D721Med (cell line): ENCODE data around the gene MAML1.

Experiments
- DNase-seq: peaks from one replicate; pipeline ENCODE4 v3.0.0; 2011; ENCODE audit warnings: low spot score; ENCODE audit not compliant: insufficient read length
- FAIRE-seq: peaks from 2 replicates; lab custom pipeline; 2011; peaks lifted over from hg19 to GRCh38; lab: Jason Lieb, UNC
- TF ChIP-seq, protein P1 (sequence below): IDR thresholded peaks from 2 replicates; pipeline ENCODE4 v1.5.1; 2012; ENCODE audit warnings: mild to moderate bottlenecking, control low read depth; ENCODE audit not compliant: insufficient read depth; ENCODE audit errors: missing control alignments

Gene MAML1

DNA sequence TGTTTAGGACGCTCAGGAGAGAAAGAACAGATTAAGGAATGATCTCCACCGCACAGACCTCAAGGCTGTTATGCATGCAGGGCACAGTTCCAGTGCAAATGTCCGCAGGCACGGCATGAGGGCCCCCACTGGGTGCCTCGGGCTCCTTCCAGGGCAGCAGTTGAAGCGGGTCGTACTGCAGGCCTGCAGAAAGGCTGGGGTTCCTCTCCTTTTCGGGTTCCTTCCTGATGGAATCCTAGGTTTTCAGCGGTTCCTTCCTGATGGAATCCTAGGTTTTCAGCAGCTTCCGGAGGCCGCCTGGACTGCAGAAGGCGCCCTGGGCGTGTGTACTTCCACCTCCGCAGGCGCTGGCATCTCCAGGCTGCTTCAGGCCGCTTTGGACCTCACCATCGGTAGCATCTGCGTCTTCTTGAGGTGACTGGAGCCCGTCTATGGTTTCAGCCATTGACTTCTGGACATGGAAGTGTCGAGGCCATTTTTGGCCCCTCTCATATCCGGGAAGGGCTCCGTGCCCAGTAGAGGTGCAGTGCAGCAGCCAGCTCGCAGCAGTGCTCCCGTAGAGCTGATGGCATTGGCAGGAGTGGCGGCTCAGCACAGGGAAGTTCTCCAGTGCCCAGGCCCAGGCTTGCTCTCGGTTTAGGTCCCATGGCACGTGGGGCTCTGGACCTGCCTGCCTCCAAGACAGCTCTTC lies 79.7 kb downstream of the MAML1 start:
- TF ChIP-seq, protein P1, sequence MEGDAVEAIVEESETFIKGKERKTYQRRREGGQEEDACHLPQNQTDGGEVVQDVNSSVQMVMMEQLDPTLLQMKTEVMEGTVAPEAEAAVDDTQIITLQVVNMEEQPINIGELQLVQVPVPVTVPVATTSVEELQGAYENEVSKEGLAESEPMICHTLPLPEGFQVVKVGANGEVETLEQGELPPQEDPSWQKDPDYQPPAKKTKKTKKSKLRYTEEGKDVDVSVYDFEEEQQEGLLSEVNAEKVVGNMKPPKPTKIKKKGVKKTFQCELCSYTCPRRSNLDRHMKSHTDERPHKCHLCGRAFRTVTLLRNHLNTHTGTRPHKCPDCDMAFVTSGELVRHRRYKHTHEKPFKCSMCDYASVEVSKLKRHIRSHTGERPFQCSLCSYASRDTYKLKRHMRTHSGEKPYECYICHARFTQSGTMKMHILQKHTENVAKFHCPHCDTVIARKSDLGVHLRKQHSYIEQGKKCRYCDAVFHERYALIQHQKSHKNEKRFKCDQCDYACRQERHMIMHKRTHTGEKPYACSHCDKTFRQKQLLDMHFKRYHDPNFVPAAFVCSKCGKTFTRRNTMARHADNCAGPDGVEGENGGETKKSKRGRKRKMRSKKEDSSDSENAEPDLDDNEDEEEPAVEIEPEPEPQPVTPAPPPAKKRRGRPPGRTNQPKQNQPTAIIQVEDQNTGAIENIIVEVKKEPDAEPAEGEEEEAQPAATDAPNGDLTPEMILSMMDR = no peak
- no peak for DNase-seq
- no peak for FAIRE-seq

- TF ChIP-seq, protein P1 = no peak
- FAIRE-seq (no peak), DNase-seq (no peak)
Observed at GRCh38 chr5:179812997-179813607, 80.5 kb downstream of the MAML1 start.

- FAIRE-seq (no peak), DNase-seq (no peak)
- TF ChIP-seq, protein P1 = no peak
Observed at GRCh38 chr5:179814090-179814489, 81.5 kb downstream of the MAML1 start.

GRCh38 chr5:179815491-179816249 lies 83.0 kb downstream of the MAML1 start:
- TF ChIP-seq, protein P1 = no peak
- FAIRE-seq (no peak), DNase-seq (no peak)

DNA sequence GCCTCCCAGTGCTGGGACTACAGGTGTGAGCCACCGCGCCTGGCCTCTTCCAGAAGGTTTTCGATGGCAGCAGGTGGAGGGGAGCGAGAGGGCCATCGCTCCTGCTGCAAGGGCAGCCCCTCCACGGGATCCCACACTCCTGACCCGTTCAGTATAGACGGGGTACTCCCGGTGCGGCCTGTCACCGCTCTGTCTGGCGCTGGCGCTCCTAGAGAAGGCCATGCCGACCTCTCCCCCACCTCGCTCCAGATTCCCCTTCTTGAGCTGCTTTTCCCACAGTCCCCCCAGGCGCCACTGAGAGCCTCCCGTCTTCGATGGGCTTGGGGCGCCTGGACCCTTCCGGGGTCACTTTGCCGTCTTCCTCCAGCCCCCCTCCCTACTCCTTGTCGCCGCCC lies 83.8 kb downstream of the MAML1 start:
- TF ChIP-seq, protein P1 = no peak
- FAIRE-seq (no peak), DNase-seq (no peak)

DNA sequence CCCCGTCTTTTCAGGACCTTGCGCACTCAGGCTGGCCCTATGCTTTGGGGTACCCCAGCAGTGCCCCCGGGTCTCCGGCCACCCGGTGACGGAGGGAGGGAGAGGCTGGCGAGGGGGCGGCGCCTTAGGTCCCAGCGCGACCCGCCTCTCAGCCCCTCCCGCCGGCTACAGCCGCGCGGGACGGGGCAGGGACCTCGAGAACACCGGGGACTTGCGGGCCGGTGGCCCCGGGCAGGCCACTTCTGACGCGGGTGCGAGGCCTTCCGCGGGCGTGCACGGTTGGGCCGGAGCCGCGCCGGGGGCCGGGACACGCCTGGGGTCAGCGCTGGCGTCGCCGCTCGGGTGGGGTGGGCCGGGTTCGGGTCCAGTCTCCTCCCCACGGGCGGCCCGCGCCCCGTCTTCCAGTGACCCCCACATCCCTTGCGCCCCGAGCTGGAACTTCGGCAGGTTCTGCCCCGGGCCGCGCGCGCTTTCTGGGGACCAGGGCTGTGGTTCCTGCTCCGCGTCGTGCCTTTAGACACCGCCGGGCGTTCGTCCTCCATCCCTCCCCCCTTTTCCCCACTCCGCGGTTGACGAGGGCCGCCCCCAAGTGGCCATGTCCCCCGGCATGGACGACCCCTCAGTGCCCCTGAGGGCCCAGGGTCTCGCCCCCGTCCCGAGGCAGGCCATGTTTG lies 84.3 kb downstream of the MAML1 start:
- TF ChIP-seq, protein P1 = no peak
- DNase-seq (no peak), FAIRE-seq (no peak)
